GM18505 (cell line): ENCODE measurements around the gene EBPL.
"Not testable (repeated sequence)": the region's sequence is repeated elsewhere in the genome, so short reads cannot be mapped to it uniquely, and the experiment has no call there.

Experiments used
- ATAC-seq: cut with Tn5 transposase; IDR thresholded peaks from one replicate; pipeline ENCODE4 v1.9.1; 2021; ENCODE audit not compliant: unreplicated experiment
- POLR2A ChIP-seq: IDR thresholded peaks from 4 replicates; pipeline ENCODE4 v1.6.1; 2011; ENCODE audit warnings: borderline replicate concordance; ENCODE audit not compliant: insufficient read depth, insufficient read length; ENCODE audit errors: extremely low read depth

EBPL gene

DNA sequence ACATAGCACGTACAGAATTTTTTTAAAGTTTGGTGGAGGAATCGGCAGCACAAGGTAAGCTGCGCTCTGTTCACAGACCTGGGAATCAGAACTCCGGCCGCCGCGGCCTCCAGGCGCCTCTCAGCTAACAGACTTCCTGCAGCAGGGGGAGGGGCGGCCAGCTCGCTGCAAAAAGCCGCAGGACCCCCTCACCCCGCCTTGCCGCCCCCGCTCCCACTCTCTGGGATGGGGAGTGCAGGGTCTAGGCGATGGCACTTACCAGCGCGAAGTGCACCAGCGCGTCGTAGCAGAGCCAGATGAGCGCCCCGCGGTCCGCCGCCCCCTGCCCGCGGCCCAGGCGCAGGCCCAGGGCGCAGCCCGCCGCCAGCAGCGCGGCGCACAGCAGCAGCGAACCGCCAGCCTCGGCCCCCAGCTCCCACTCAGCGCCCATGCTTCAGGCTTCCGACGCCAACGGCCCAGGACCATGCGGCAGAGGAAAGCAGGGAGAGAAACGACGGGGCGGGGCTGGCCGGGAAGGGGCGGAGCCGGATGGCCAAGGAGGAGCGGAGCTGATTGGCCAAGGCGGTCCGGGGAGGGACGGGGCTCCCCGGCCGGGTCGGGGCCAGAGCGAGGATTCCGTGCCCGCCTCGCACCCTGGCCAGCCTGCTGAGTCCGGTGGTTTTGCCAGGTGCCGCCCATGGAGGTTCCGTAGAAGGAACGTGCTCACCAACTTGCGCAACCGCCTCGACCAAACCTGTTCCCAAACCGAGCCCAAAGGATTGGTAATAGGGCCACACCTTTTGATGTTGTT is at the start of gene EBPL:
EBPL (minus strand) TSS at position 492 of the 790 bp plus-strand sequence; CDS start at position 430, 62 bp downstream.
- peak; percentile 97 for ATAC-seq
- peak; percentile 66 for TF ChIP-seq POLR2A

DNA sequence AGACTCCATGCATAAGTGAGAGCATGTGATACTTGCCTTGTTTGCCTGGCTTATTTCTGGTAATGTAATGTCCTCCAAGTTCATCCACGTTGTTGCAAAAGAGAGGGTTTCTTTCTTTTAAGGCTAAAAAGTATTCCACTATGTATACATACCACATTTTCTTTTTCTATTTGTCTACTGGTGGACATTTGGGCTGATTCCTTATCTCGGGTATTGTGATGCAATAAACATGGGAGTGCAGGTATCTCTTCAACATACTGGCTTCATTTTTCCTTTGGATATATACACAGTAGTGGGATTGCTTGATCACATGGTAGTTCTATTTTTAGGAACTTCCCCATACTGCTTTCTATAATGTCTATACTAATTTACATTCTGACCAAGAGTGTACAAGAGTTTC is 49.6 kb upstream of the EBPL start:
- ATAC-seq = no peak
- no peak for TF ChIP-seq POLR2A

GRCh38 chr13:49739498-49740187 is 48.4 kb upstream of the EBPL start:
- TF ChIP-seq POLR2A = no peak
- no peak for ATAC-seq

DNA sequence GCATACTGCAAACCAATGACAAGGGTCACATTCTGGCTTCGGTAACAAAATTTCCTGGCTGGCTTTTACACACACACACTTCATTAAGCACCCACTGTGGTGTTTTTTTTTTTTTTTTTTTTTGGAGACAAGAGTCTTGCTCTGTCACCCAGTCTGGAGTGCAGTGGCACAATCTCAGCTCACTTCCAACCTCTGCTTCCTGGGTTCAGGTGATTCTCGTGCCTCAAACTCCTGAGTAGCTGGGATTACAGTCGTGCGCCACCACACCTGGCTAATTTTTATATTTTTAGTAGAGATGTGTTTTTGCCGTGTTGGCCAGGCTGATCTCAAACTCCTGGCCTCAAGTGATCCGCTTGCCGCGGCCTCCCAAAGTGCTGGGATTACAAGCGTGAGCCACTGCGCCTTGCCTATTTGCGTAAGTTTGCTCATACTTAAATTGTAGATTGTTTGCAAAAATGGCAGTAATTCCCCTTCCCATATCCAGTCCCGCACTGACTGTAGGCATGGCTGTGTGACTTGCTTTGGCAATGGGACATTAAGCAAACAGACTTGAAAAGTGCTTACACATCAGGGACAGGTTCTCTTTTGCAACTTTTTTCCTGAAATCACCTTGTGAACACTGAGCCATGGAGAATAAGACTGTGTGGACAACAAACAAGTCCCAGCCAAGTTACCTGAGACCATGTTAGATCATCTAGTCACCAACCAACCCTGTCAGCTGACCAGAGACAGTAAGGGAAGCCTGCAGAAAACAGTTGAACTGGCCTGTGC is 42.1 kb upstream of the EBPL start:
- no peak for TF ChIP-seq POLR2A
- no peak for ATAC-seq

GRCh38 chr13:49731766-49732165 is 40.5 kb upstream of the EBPL start:
- no peak for TF ChIP-seq POLR2A
- no peak for ATAC-seq

GRCh38 chr13:49716615-49717014 is 25.3 kb upstream of the EBPL start:
- no peak for ATAC-seq
- no peak for TF ChIP-seq POLR2A

- ATAC-seq = no peak
- no peak for TF ChIP-seq POLR2A
These were observed 23.5 kb upstream of the EBPL start for GRCh38 chr13:49714757-49715156.

- no peak for TF ChIP-seq POLR2A
- ATAC-seq = no peak
These were observed 20.1 kb upstream of the EBPL start for GRCh38 chr13:49711218-49711863.

DNA sequence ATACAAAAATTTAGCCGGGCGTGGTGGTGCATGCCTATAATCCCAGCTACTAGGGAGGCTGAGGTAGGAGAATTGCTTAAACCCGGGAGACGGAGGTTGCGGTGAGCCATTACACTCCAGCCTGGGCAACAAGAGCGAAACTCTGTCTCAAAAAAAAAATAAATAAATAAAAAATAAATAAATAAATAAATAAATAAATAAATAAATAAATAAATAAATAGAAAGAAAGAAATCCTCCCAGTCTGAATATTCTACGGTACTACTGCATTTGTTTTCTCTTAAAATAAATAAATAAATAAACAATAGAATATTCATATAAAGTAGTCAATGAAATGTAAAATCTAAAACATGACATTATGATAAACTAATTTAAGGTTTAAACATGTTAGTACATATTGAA is 13.0 kb upstream of the EBPL start:
- ATAC-seq = not testable (repeated sequence)

GRCh38 chr13:49701491-49701890 is 10.2 kb upstream of the EBPL start:
- no peak for ATAC-seq
- TF ChIP-seq POLR2A = no peak

GRCh38 chr13:49697468-49697867 is 6.2 kb upstream of the EBPL start:
- ATAC-seq = no peak
- TF ChIP-seq POLR2A = no peak

GRCh38 chr13:49694446-49694845 is 3.2 kb upstream of the EBPL start:
- no peak for TF ChIP-seq POLR2A
- no peak for ATAC-seq

GRCh38 chr13:49693877-49694276 is 2.6 kb upstream of the EBPL start:
- TF ChIP-seq POLR2A = no peak

More at GRCh38 chr13:49693877-49694276, 2.6 kb upstream of the EBPL start:
- no peak for ATAC-seq
